Smooth muscle cell (in vitro differentiated cells): ENCODE data around the gene DTWD1. TPM values are rescaled to one million over a fixed set of nuclear protein-coding genes. Genes with fewer than 3 reads are reported as not detected.

Source experiments
- DNase-seq: peaks from one replicate; lab custom pipeline; 2025; ENCODE audit not compliant: unreplicated experiment; lab: John Stamatoyannopoulos, UW
- H2AFZ ChIP-seq: fragments of 200-600 bp; sonication (generic); 2 replicates; pipeline ENCODE4 v1.6.0; 2016; ENCODE audit warnings: antibody characterized with exemption, low read depth, mild to moderate bottlenecking
- H3F3A ChIP-seq: fragments of 200-600 bp; sonication (generic); 2 replicates; pipeline ENCODE4 v1.6.0; 2017; ENCODE audit warnings: antibody characterized with exemption, low read depth
- H3K27ac ChIP-seq: fragments of 200-600 bp; sonication (generic); 2 replicates; pipeline ENCODE4 v1.5.1; 2016; ENCODE audit warnings: low read depth, mild to moderate bottlenecking
- H3K27me3 ChIP-seq: fragments of 200-600 bp; sonication (generic); 2 replicates; pipeline ENCODE4 v1.6.1; 2016; ENCODE audit warnings: low read depth, mild to moderate bottlenecking
- H3K36me3 ChIP-seq: fragments of 200-600 bp; sonication (generic); 2 replicates; pipeline ENCODE4 v1.5.1; 2016; ENCODE audit warnings: low read depth
- H3K4me1 ChIP-seq: fragments of 200-600 bp; sonication (generic); 2 replicates; pipeline ENCODE4 v1.5.1; 2016; ENCODE audit warnings: low read depth
- H3K4me2 ChIP-seq: fragments of 200-600 bp; sonication (generic); 2 replicates; pipeline ENCODE4 v1.6.0; 2016; ENCODE audit warnings: mild to moderate bottlenecking
- H3K4me3 ChIP-seq: fragments of 200-600 bp; sonication (generic); 2 replicates; pipeline ENCODE4 v1.5.1; 2016; ENCODE audit warnings: mild to moderate bottlenecking
- H3K79me2 ChIP-seq: fragments of 200-600 bp; sonication (generic); 2 replicates; pipeline ENCODE4 v1.6.0; 2016; ENCODE audit warnings: low read depth, mild to moderate bottlenecking
- H3K9ac ChIP-seq: fragments of 200-600 bp; sonication (generic); 2 replicates; pipeline ENCODE4 v1.6.0; 2016; ENCODE audit warnings: low read depth
- H3K9me3 ChIP-seq: fragments of 200-600 bp; sonication (generic); replicated peaks from 2 replicates; pipeline ENCODE4 v1.5.1; 2016; ENCODE audit warnings: low read depth
- H4K20me1 ChIP-seq: fragments of 200-600 bp; sonication (generic); 2 replicates; pipeline ENCODE4 v1.6.0; 2016; ENCODE audit warnings: low read depth
- WGBS: methylation state at CpG from one replicate; pipeline ENCODE4 v1.1.7; 2016; ENCODE audit warnings: low lambda C conversion rate; 5-methylcytosine and 5-hydroxymethylcytosine counted together
- polyA plus RNA-seq: library from polyadenylated mRNA; unstranded; fragments of >200 nt; fragmentation: Nextera tagmentation; extraction: Ambion mirVana; gene quantifications from 2 replicates; pipeline ENCODE4 v1.2.1, GENCODE V29; 2016
- total RNA-seq: library from RNA; depleted of rRNA; stranded (reverse); fragments of >200 nt; gene quantifications from 2 replicates; pipeline ENCODE4 v1.2.3, GENCODE V29; 2014
- TF ChIP-seq, protein P1 (sequence below): fragments of 200-600 bp; sonication (generic); IDR thresholded peaks from 2 replicates; pipeline ENCODE4 v1.5.1; 2017; ENCODE audit warnings: borderline replicate concordance, mild to moderate bottlenecking, antibody characterized with exemption; ENCODE audit not compliant: insufficient read depth, poor library complexity, severe bottlenecking

The DTWD1 gene
- total and polyA plus RNA-seq, 2 experiments from 2014 or later, result 65.4 to 127 TPM

DNA sequence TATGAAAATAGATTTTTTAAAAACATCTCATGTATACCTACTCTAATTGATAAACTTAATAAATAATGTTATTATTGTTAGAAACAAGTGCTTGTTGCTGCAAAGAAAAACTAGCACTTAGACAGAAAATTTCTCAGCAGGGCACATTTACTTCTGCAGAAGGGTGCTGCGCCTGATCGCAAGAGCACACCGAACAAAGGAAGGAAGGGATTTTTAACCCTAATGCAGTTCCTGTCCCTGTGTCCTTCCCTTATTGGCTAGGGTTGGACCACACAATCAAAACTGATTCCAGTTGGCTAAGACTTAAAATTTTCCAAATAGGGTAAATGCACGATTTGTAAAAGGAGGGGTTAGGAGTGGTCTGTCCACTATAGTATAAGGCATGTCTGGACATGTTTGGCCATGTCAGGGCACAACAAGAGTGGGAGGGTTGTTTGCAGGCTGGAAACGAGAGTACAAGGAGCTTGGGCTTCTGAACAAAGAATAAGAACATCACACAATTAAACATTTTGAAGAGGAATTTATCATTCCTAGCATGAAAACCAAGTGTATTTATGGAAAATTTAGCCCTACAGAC lies 4.7 kb downstream of the DTWD1 start:
- Histone ChIP-seq H3K4me1 (peaks cover 57% of the 10 kb centered on the region), H2AFZ (no peak overlapping the region), H3K27me3 (no peaks in the 10 kb centered on the region), H3K9ac (peak overlapping the region; percentile 81), H3K79me2 (peaks cover 72% of the 10 kb centered on the region), H4K20me1 (no peaks in the 10 kb centered on the region), H3K9me3 (no peaks in the 10 kb centered on the region), H3K4me3 (no peak overlapping the region), H3K36me3 (no peaks in the 10 kb centered on the region), H3K27ac (peak overlapping the region; percentile 98), H3F3A (peaks cover 28% of the 10 kb centered on the region), H3K4me2 (peak overlapping the region; percentile 64)
- WGBS, result 77% methylated on average over 5 of the region's 5 CpGs
- DNase-seq, result no peak
- TF ChIP-seq, protein P1, sequence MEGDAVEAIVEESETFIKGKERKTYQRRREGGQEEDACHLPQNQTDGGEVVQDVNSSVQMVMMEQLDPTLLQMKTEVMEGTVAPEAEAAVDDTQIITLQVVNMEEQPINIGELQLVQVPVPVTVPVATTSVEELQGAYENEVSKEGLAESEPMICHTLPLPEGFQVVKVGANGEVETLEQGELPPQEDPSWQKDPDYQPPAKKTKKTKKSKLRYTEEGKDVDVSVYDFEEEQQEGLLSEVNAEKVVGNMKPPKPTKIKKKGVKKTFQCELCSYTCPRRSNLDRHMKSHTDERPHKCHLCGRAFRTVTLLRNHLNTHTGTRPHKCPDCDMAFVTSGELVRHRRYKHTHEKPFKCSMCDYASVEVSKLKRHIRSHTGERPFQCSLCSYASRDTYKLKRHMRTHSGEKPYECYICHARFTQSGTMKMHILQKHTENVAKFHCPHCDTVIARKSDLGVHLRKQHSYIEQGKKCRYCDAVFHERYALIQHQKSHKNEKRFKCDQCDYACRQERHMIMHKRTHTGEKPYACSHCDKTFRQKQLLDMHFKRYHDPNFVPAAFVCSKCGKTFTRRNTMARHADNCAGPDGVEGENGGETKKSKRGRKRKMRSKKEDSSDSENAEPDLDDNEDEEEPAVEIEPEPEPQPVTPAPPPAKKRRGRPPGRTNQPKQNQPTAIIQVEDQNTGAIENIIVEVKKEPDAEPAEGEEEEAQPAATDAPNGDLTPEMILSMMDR, result no peak

DNA sequence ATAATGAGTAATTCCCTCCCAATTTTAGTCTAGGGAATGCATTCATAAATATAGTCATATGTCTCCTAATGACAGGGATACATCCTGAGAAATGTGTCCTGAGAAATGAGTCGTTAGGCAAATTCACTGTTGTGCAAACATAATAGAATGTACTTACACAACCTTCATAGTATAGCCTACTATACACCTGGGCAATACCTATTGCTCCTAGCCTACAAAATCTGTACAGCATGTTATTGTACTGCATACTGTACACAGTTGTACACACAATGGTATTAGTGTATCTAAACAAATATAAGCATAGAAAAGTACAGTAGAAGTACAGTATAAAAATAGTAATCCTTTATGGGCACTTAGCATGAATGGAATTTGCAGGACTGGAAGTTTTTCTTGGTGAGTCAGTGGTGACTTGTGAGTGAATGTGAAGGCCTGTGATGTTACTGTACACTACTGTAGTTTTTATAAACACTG lies 6.6 kb downstream of the DTWD1 start:
- 14% methylated on average over 1 of the region's 1 CpG for WGBS
- Histone ChIP-seq H3K27ac (peak overlapping the region; percentile 98), H3K79me2 (peaks cover 71% of the 10 kb centered on the region), H3K9me3 (no peaks in the 10 kb centered on the region), H3K36me3 (peaks cover 5% of the 10 kb centered on the region), H4K20me1 (no peaks in the 10 kb centered on the region), H3K9ac (peak overlapping the region; percentile 81), H3F3A (peaks cover 25% of the 10 kb centered on the region), H3K4me1 (peaks cover 57% of the 10 kb centered on the region), H3K4me3 (no peak overlapping the region), H2AFZ (no peak overlapping the region), H3K27me3 (no peaks in the 10 kb centered on the region), H3K4me2 (peak overlapping the region; percentile 72)
- TF ChIP-seq, protein P1, result no peak
- no peak for DNase-seq

GRCh38 chr15:49628379-49628778 lies 7.5 kb downstream of the DTWD1 start:
- H3F3A ChIP-seq, result peaks cover 23% of the 10 kb centered on the region
- H2AFZ ChIP-seq, result no peak overlapping the region
- no peaks in the 10 kb centered on the region for H4K20me1 ChIP-seq
- H3K79me2 ChIP-seq, result peaks cover 68% of the 10 kb centered on the region
- H3K4me3 ChIP-seq, result no peak overlapping the region
- 12% methylated on average over 2 of the region's 2 CpGs for WGBS
- peak overlapping the region; percentile 98 for H3K27ac ChIP-seq
- peaks cover 49% of the 10 kb centered on the region for H3K4me1 ChIP-seq
- no peaks in the 10 kb centered on the region for H3K9me3 ChIP-seq
- peak overlapping the region; percentile 11 for H3K9ac ChIP-seq
- peak overlapping the region; percentile 72 for H3K4me2 ChIP-seq
- TF ChIP-seq, protein P1, result no peak
- DNase-seq, result no peak
- no peaks in the 10 kb centered on the region for H3K27me3 ChIP-seq
- peaks cover 6% of the 10 kb centered on the region for H3K36me3 ChIP-seq

DNA sequence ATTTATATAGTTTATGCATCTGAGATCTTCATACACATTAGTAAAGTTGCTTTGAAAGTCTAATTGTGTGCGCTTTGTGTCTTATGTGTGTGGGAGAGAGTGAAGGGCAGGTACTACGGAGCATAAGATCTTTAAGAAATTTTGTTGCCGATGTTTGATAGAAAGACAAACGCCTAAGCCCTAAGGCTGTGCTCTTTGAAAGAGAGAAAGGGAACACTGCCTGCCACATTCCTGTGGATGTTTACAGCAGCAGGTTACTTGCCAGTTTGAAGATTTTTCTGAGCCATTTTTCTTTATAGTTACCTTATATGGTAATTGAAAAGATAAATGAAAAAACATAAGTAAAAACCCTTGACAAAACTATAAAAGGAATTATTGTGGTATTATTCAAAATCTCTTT lies 17.0 kb downstream of the DTWD1 start:
- peaks cover 4% of the 10 kb centered on the region for H3F3A ChIP-seq
- no peak overlapping the region for H3K27ac ChIP-seq
- H3K4me3 ChIP-seq, result no peak overlapping the region
- TF ChIP-seq, protein P1, result no peak
- H3K4me1 ChIP-seq, result peaks cover 6% of the 10 kb centered on the region
- H3K9ac ChIP-seq, result no peak overlapping the region
- H3K27me3 ChIP-seq, result no peaks in the 10 kb centered on the region
- H3K79me2 ChIP-seq, result peaks cover 20% of the 10 kb centered on the region
- no peaks in the 10 kb centered on the region for H3K9me3 ChIP-seq
- WGBS, result 81% methylated on average over 4 of the region's 4 CpGs
- H3K36me3 ChIP-seq, result peaks cover 24% of the 10 kb centered on the region
- H4K20me1 ChIP-seq, result peaks cover 2% of the 10 kb centered on the region
- no peak for DNase-seq
- H2AFZ ChIP-seq, result no peak overlapping the region
- no peak overlapping the region for H3K4me2 ChIP-seq
